HepG2 (cell line): ENCODE results near the gene CNTN4.

Experiments
- IRF2 ChIP-seq: IDR thresholded peaks from 2 replicates; pipeline ENCODE4 v1.6.1; 2018; ENCODE audit warnings: missing genetic modification reagents, missing compliant biosample characterization
- MTF1 ChIP-seq: sonication (generic); formaldehyde crosslinking; IDR thresholded peaks from 2 replicates; pipeline ENCODE4 v1.5.0; 2020; ENCODE audit warnings: missing genetic modification reagents
- POLR2AphosphoS5 ChIP-seq: IDR thresholded peaks from 2 replicates; pipeline ENCODE4 v1.6.1; 2012; ENCODE audit warnings: low read depth, low read length
- PTBP1 ChIP-seq: fragments of 200-400 bp; formaldehyde crosslinking; IDR thresholded peaks from 2 replicates; pipeline ENCODE4 v1.6.1; 2018; ENCODE audit warnings: low read length, low read depth; ENCODE audit not compliant: poor library complexity, severe bottlenecking
- RELA ChIP-seq: sonication (generic); formaldehyde crosslinking; IDR thresholded peaks from 2 replicates; pipeline ENCODE4 v1.4.0; 2020; ENCODE audit warnings: missing genetic modification reagents
- RFX3 ChIP-seq: IDR thresholded peaks from 2 replicates; pipeline ENCODE4 v1.6.1; 2016; ENCODE audit warnings: missing biosample characterization, missing genetic modification reagents
- ZBTB25 ChIP-seq: IDR thresholded peaks from 2 replicates; pipeline ENCODE4 v1.6.1; 2018; ENCODE audit warnings: missing genetic modification reagents
- ZNF501 ChIP-seq: sonication (generic); formaldehyde crosslinking; IDR thresholded peaks from 2 replicates; pipeline ENCODE4 v1.5.1; 2020; ENCODE audit warnings: mild to moderate bottlenecking, moderate library complexity, missing genetic modification reagents
- ZNF510 ChIP-seq: sonication (generic); formaldehyde crosslinking; IDR thresholded peaks from 2 replicates; pipeline ENCODE4 v1.4.0; 2020; ENCODE audit warnings: low read depth, mild to moderate bottlenecking, missing genetic modification reagents
- TF ChIP-seq, protein P1 (sequence below): IDR thresholded peaks from 2 replicates; pipeline ENCODE4 v1.6.1; 2012; ENCODE audit warnings: inconsistent platforms
- TF ChIP-seq, protein P2 (sequence below): sonication (generic); formaldehyde crosslinking; IDR thresholded peaks from 2 replicates; pipeline ENCODE4 v1.4.0; 2020; ENCODE audit warnings: missing genetic modification reagents, borderline replicate concordance
- TF ChIP-seq, protein P3 (sequence below): sonication (generic); formaldehyde crosslinking; IDR thresholded peaks from 2 replicates; pipeline ENCODE4 v1.4.0; 2020; ENCODE audit warnings: missing genetic modification reagents, mild to moderate bottlenecking, borderline replicate concordance

DNA sequence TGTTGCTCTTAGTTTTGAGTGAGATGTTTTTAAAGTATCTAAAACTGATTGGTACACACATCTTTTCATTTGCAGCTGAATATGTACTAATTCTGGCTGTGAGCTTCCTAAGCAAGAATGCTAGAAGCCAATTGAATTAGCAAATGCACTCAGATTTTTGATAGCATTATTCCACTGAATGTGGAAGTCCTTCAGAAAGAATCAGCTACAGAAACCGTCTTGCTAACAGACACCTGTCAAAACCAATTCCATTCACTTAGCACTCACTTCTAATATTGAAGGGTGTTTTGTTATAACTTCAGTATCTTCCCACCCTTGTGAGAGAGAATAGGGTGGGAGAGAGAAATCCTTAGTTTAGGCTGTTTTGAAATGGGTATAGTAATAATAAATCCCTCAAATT, 693.8 kb downstream of the CNTN4 start:
- no peak for TF ChIP-seq IRF2 (CRISPR knock-in tag)
- TF ChIP-seq RELA (CRISPR knock-in tag): no peak
- TF ChIP-seq, protein P1, sequence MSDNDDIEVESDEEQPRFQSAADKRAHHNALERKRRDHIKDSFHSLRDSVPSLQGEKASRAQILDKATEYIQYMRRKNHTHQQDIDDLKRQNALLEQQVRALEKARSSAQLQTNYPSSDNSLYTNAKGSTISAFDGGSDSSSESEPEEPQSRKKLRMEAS: no peak
- TF ChIP-seq RFX3 (CRISPR knock-in tag): no peak
- no peak for TF ChIP-seq MTF1 (CRISPR knock-in tag)
- TF ChIP-seq ZNF501: no peak
- TF ChIP-seq, protein P2, sequence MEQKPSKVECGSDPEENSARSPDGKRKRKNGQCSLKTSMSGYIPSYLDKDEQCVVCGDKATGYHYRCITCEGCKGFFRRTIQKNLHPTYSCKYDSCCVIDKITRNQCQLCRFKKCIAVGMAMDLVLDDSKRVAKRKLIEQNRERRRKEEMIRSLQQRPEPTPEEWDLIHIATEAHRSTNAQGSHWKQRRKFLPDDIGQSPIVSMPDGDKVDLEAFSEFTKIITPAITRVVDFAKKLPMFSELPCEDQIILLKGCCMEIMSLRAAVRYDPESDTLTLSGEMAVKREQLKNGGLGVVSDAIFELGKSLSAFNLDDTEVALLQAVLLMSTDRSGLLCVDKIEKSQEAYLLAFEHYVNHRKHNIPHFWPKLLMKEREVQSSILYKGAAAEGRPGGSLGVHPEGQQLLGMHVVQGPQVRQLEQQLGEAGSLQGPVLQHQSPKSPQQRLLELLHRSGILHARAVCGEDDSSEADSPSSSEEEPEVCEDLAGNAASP (CRISPR knock-in tag): no peak
- TF ChIP-seq, protein P3, sequence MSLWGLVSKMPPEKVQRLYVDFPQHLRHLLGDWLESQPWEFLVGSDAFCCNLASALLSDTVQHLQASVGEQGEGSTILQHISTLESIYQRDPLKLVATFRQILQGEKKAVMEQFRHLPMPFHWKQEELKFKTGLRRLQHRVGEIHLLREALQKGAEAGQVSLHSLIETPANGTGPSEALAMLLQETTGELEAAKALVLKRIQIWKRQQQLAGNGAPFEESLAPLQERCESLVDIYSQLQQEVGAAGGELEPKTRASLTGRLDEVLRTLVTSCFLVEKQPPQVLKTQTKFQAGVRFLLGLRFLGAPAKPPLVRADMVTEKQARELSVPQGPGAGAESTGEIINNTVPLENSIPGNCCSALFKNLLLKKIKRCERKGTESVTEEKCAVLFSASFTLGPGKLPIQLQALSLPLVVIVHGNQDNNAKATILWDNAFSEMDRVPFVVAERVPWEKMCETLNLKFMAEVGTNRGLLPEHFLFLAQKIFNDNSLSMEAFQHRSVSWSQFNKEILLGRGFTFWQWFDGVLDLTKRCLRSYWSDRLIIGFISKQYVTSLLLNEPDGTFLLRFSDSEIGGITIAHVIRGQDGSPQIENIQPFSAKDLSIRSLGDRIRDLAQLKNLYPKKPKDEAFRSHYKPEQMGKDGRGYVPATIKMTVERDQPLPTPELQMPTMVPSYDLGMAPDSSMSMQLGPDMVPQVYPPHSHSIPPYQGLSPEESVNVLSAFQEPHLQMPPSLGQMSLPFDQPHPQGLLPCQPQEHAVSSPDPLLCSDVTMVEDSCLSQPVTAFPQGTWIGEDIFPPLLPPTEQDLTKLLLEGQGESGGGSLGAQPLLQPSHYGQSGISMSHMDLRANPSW (CRISPR knock-in tag): no peak
- TF ChIP-seq POLR2AphosphoS5: no peak
- TF ChIP-seq ZNF510 (CRISPR knock-in tag): no peak
- TF ChIP-seq ZBTB25 (CRISPR knock-in tag): no peak
- TF ChIP-seq PTBP1: no peak
